Skeletal muscle tissue (tissue), 4 donors: ENCODE data around the gene TECTA. TPM values are rescaled to one million over a fixed set of nuclear protein-coding genes. Genes with fewer than 3 reads are reported as not detected.

Experiments
- H3K27ac ChIP-seq: one replicate; pipeline ENCODE4 v1.7.0; 2013; ENCODE audit warnings: mild to moderate bottlenecking, low read depth, low read length, inconsistent platforms
- H3K27me3 ChIP-seq, 3 donors: one replicate each; pipeline ENCODE4 v1.7.0; 2013; ENCODE audit warnings: low read length in 3 of 3; ENCODE audit not compliant: control insufficient read depth in 3 of 3, insufficient read depth in 3 of 3
- H3K36me3 ChIP-seq, 3 donors: one replicate each; pipeline ENCODE4 v1.7.0; 2013; ENCODE audit warnings: low read length in 3 of 3; ENCODE audit not compliant: control insufficient read depth in 3 of 3, insufficient read depth in 3 of 3
- H3K4me1 ChIP-seq, 3 donors: one replicate each; pipeline ENCODE4 v1.7.0; 2013; ENCODE audit warnings: low read length in 3 of 3, mild to moderate bottlenecking in 3 of 3; ENCODE audit not compliant: control insufficient read depth in 3 of 3, insufficient read depth in 3 of 3
- H3K4me3 ChIP-seq, 3 donors: one replicate each; pipeline ENCODE4 v1.7.0; 2013; ENCODE audit warnings: low read length in 3 of 3
- H3K9ac ChIP-seq, 3 donors: one replicate each; pipeline ENCODE4 v1.7.0; 2013; ENCODE audit warnings: low read length in 3 of 3, mild to moderate bottlenecking in 3 of 3, moderate library complexity in 2 of 3, low read depth in 1 of 3
- H3K9me3 ChIP-seq, 3 donors: one replicate each; pipeline ENCODE4 v1.7.0; 2013; ENCODE audit warnings: low read length in 3 of 3; ENCODE audit not compliant: control insufficient read depth in 3 of 3
- total RNA-seq: library from RNA; depleted of rRNA; stranded (reverse); fragments of >200 nt; gene quantifications from one replicate; pipeline ENCODE4 v1.2.3, GENCODE V29; 2014
- donor health status: Osteomylitis.

The TECTA gene
- total RNA-seq, result 1.0 TPM

DNA sequence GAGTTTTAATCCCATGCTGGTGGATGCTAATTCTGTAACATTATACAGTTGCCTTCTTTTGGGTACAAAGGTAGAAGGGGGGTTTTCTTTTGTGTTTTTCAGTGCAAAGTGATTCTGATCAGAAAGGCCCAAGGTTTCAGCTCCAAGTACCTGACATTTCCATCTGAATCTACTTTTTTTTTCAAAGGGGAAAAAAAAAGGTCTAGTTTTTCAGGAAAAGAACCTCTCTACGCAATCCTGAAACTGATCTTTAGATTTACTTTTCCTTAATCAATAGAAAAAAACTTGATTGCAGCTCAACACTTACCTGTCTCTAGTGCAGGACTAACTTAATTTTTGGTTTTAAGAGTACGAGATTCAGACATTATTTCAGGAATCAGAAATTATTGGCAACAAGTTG, at the start of gene TECTA:
Gene TECTA (plus strand): TSS at position 301 of the 400 bp plus-strand sequence. CDS start 1,423 bp downstream, outside the sequence.
- H3K9ac ChIP-seq, result no peak within 1 kb of the TSS
- no peaks in the 10 kb centered on the region for H3K27me3 ChIP-seq
- no peaks in the 10 kb centered on the region for H3K9me3 ChIP-seq
- H3K4me3 ChIP-seq, result no peak within 1 kb of the TSS
- H3K27ac ChIP-seq, result no peak within 1 kb of the TSS
- H3K36me3 ChIP-seq, result no peaks in the 10 kb centered on the region
- H3K4me1 ChIP-seq, result peaks cover 4 to 7% (median 6%) of the 10 kb centered on the region in 3 donors

- Histone ChIP-seq H3K27ac (no peak overlapping the region), H3K4me1 (no peaks in the 10 kb centered on the region), H3K36me3 (peaks cover 14 to 20% (median 16%) of the 10 kb centered on the region in 3 donors), H3K27me3 (no peaks in the 10 kb centered on the region), H3K9me3 (no peaks in the 10 kb centered on the region), H3K4me3 (no peak overlapping the region), H3K9ac (no peak overlapping the region)
These were observed 47.8 kb upstream of the TECTA start for GRCh38 chr11:121053244-121053643.

DNA sequence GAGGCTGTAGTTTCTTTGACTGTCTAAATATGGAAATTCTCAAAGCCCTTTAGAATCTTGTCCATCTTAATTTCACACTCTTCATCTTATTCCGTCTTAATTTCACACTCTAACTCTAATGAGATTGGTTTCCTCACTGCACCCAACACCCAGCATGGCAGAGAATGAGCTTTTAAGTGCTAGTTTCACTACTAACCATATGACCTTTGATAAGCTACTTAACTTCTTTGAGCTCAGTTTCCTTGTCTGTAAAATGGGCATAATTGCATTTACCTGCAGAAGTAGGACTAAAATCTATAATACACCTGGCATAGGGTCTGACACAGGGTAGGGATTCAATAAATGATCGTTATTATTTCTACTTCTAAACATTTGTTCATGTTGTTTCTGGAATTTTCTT, 46.8 kb upstream of the TECTA start:
- Histone ChIP-seq H3K27me3 (no peaks in the 10 kb centered on the region), H3K9me3 (no peaks in the 10 kb centered on the region), H3K4me3 (no peak overlapping the region), H3K36me3 (peaks cover 14 to 18% (median 16%) of the 10 kb centered on the region in 3 donors), H3K4me1 (no peaks in the 10 kb centered on the region), H3K27ac (no peak overlapping the region), H3K9ac (no peak overlapping the region)

- H3K9me3 ChIP-seq, result no peaks in the 10 kb centered on the region
- no peaks in the 10 kb centered on the region for H3K4me1 ChIP-seq
- H3K27me3 ChIP-seq, result no peaks in the 10 kb centered on the region
- no peak overlapping the region for H3K9ac ChIP-seq
- no peak overlapping the region for H3K27ac ChIP-seq
- peaks cover 14 to 18% (median 16%) of the 10 kb centered on the region in 3 donors for H3K36me3 ChIP-seq
- no peak overlapping the region for H3K4me3 ChIP-seq
These were observed 46.0 kb upstream of the TECTA start for GRCh38 chr11:121055076-121055475.

DNA sequence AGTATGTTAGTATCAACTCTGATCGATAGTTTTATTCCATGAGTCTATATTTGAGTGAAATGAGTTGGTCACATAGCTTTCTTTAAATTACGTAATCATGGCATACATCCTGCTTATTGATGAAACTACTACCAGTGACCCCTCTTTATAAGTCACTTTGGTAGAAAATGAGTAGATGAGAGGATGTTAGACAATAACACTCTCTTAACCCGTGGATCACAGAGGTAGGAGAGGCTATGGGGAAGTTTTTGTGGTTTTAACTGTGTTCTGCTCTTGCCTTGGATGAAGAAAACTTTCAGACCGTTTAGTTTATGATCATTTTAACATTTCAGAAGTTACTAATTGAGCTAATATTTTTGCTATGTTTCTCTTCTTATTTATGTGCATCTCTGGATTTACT, 43.1 kb upstream of the TECTA start:
- Histone ChIP-seq H3K9ac (no peak overlapping the region), H3K4me1 (no peaks in the 10 kb centered on the region), H3K4me3 (no peak overlapping the region), H3K36me3 (peaks cover 20 to 26% (median 24%) of the 10 kb centered on the region in 3 donors), H3K27me3 (no peaks in the 10 kb centered on the region), H3K27ac (no peak overlapping the region), H3K9me3 (no peaks in the 10 kb centered on the region)

- H3K9me3 ChIP-seq, result no peaks in the 10 kb centered on the region
- H3K9ac ChIP-seq, result no peak overlapping the region
- no peaks in the 10 kb centered on the region for H3K27me3 ChIP-seq
- H3K4me3 ChIP-seq, result no peak overlapping the region
- H3K27ac ChIP-seq, result no peak overlapping the region
- H3K4me1 ChIP-seq, result no peaks in the 10 kb centered on the region
- H3K36me3 ChIP-seq, result peaks cover 11 to 23% (median 21%) of the 10 kb centered on the region in 3 donors
These were observed 42.1 kb upstream of the TECTA start for GRCh38 chr11:121058941-121059340.

GRCh38 chr11:121059605-121060004, 41.4 kb upstream of the TECTA start:
- Histone ChIP-seq H3K9ac (no peak overlapping the region), H3K4me3 (no peak overlapping the region), H3K4me1 (no peaks in the 10 kb centered on the region), H3K27ac (no peak overlapping the region), H3K9me3 (no peaks in the 10 kb centered on the region), H3K27me3 (no peaks in the 10 kb centered on the region), H3K36me3 (peaks cover 11 to 23% (median 17%) of the 10 kb centered on the region in 3 donors)

DNA sequence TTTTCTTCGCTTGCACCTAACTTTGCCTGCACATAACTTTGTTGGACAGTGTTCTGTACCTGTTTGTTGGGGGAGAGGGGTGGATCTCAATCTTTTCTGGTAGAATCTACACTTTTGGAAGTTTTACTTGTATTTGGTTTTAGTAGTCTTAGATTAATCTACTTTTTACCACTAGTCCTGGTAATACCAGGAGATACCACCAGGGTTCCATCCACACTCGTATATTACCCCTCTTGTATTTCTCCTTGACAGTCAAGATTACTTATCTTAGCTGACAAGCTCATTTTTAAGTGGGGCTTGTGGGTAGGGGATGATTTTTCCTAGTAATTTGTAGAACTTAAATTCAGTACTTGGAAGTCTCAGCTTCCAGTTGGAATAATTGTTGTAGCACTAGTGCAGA, 37.3 kb upstream of the TECTA start:
- Histone ChIP-seq H3K36me3 (peaks cover 6 to 19% (median 12%) of the 10 kb centered on the region in 3 donors), H3K4me1 (no peaks in the 10 kb centered on the region), H3K27me3 (no peaks in the 10 kb centered on the region), H3K9me3 (no peaks in the 10 kb centered on the region), H3K9ac (no peak overlapping the region), H3K4me3 (no peak overlapping the region), H3K27ac (no peak overlapping the region)

DNA sequence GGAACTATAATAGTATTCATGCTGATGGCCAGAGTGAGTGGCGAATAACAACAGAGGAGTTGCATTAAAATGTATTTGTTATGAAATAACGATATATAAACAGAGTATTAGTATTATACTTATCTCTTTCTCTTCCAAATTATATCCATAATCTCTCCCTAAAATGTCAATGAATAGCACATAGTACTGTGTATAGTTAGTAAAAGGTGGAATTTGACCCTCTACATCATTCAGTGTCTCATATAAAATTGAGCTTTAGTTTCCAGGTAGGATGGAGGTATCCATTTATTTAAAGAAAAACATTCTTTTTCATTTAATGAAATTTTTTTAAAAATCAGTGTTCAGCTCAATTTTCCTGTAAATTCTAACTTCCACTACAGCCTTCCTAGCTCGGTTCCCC, 34.4 kb upstream of the TECTA start:
- H3K4me1 ChIP-seq, result no peaks in the 10 kb centered on the region
- H3K9ac ChIP-seq, result no peak overlapping the region
- H3K9me3 ChIP-seq, result no peaks in the 10 kb centered on the region
- no peak overlapping the region for H3K27ac ChIP-seq
- H3K4me3 ChIP-seq, result no peak overlapping the region
- peaks cover under 1 to 17% (median 6%) of the 10 kb centered on the region in 3 donors for H3K36me3 ChIP-seq
- H3K27me3 ChIP-seq, result no peaks in the 10 kb centered on the region

DNA sequence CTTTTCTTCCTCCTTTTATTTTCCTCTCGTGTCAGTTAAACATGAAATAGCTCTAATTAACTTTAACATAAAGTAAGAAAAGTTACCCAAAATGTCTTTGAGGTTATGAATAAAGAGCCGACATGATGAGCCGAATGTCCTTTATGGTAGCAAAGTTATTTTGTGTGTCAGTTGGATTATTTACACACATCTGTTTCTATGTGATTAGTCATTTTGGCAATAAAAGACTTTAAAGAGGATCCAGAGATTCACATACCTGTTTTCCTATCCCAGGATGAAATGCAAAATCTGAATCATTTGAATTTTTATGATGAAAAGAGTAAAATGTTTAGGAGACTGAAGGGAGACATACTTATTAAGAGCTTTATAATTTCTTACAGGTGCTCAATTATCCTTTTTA, 34.0 kb upstream of the TECTA start:
- Histone ChIP-seq H3K36me3 (peaks cover 0 to 18% (median 5%) of the 10 kb centered on the region in 3 donors), H3K4me3 (no peak overlapping the region), H3K27ac (no peak overlapping the region), H3K4me1 (no peaks in the 10 kb centered on the region), H3K27me3 (no peaks in the 10 kb centered on the region), H3K9ac (no peak overlapping the region), H3K9me3 (no peaks in the 10 kb centered on the region)

- no peak overlapping the region for H3K9ac ChIP-seq
These were observed 33.6 kb upstream of the TECTA start for GRCh38 chr11:121067453-121067852.

More at GRCh38 chr11:121067453-121067852, 33.6 kb upstream of the TECTA start:
- Histone ChIP-seq H3K36me3 (peaks cover 0 to 16% (median 5%) of the 10 kb centered on the region in 3 donors), H3K27me3 (no peaks in the 10 kb centered on the region), H3K27ac (no peak overlapping the region), H3K9me3 (no peaks in the 10 kb centered on the region), H3K4me1 (no peaks in the 10 kb centered on the region), H3K4me3 (no peak overlapping the region)
